Measurements from ENCODE around the gene DCAF11. TPM values are rescaled to one million over a fixed set of nuclear protein-coding genes. Genes with fewer than 3 reads are reported as not detected.
A peak's percentile ranks its signal among the peaks of the same experiment; 100 is the strongest.

DCAF11 gene
- total and polyA plus RNA-seq, 2 of the 13 experiments (the other 11 are each of a cell fraction or from before 2014, with no cell fraction given), result 150 to 257 TPM

- TF ChIP-seq ZNF557 (CRISPR knock-in tag; IDR thresholded peaks at IDR 0.05) (0 out of 2 replicates have a peak, but pooled peaks have one; percentile 35), CERS6 (CRISPR knock-in tag; IDR thresholded peaks at IDR 0.05) (0 out of 2 replicates have a peak, but pooled peaks have one; percentile 53), REST (IDR thresholded peaks at IDR 0.05; ENCODE audit: borderline replicate concordance in 1 of 2, low read depth in 1 of 2, low read length in 2 of 2) (no peak), ZFP1 (CRISPR knock-in tag; IDR thresholded peaks at IDR 0.05) (no peak), ZBTB4 (CRISPR knock-in tag; IDR thresholded peaks at IDR 0.05; ENCODE audit: borderline replicate concordance) (peak; percentile 89; the same call in 1 of the 2 replicates), ZNF670 (CRISPR knock-in tag; IDR thresholded peaks at IDR 0.05; ENCODE audit: borderline replicate concordance) (no peak), PCBP1 (IDR thresholded peaks at IDR 0.05; ENCODE audit: borderline replicate concordance, low read depth, low read length) (no peak), KDM1A (CRISPR knock-in tag; IDR thresholded peaks at IDR 0.05) (no peak), SMYD3 (CRISPR knock-in tag; IDR thresholded peaks at IDR 0.05) (no peak), GABPB1 (CRISPR knock-in tag; IDR thresholded peaks at IDR 0.05) (no peak), NR2F6 (IDR thresholded peaks at IDR 0.05) (no peak), NR2F6 (CRISPR knock-in tag; IDR thresholded peaks at IDR 0.05) (no peak), THYN1 (CRISPR knock-in tag; IDR thresholded peaks at IDR 0.05; ENCODE audit: borderline replicate concordance, low read depth) (no peak), RARG (CRISPR knock-in tag; IDR thresholded peaks at IDR 0.05; ENCODE audit: low read depth) (no peak)
- TF ChIP-seq, protein P1, sequence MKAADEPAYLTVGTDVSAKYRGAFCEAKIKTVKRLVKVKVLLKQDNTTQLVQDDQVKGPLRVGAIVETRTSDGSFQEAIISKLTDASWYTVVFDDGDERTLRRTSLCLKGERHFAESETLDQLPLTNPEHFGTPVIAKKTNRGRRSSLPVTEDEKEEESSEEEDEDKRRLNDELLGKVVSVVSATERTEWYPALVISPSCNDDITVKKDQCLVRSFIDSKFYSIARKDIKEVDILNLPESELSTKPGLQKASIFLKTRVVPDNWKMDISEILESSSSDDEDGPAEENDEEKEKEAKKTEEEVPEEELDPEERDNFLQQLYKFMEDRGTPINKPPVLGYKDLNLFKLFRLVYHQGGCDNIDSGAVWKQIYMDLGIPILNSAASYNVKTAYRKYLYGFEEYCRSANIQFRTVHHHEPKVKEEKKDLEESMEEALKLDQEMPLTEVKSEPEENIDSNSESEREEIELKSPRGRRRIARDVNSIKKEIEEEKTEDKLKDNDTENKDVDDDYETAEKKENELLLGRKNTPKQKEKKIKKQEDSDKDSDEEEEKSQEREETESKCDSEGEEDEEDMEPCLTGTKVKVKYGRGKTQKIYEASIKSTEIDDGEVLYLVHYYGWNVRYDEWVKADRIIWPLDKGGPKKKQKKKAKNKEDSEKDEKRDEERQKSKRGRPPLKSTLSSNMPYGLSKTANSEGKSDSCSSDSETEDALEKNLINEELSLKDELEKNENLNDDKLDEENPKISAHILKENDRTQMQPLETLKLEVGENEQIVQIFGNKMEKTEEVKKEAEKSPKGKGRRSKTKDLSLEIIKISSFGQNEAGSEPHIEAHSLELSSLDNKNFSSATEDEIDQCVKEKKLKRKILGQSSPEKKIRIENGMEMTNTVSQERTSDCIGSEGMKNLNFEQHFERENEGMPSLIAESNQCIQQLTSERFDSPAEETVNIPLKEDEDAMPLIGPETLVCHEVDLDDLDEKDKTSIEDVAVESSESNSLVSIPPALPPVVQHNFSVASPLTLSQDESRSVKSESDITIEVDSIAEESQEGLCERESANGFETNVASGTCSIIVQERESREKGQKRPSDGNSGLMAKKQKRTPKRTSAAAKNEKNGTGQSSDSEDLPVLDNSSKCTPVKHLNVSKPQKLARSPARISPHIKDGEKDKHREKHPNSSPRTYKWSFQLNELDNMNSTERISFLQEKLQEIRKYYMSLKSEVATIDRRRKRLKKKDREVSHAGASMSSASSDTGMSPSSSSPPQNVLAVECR (CRISPR knock-in tag; IDR thresholded peaks at IDR 0.05; ENCODE audit: borderline replicate concordance), result no peak
- TF ChIP-seq, protein P2, sequence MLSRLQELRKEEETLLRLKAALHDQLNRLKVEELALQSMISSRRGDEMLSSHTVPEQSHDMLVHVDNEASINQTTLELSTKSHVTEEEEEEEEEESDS (CRISPR knock-in tag; IDR thresholded peaks at IDR 0.05; ENCODE audit: borderline replicate concordance), result no peak
These were observed 21.2 kb upstream of the DCAF11 start (continued) for GRCh38 chr14:24093207-24093900.
